OCI-M2 (cell line): ENCODE data around the gene RALB.
"Not testable (repeated sequence)": the region's sequence is repeated elsewhere in the genome, so short reads cannot be mapped to it uniquely, and the experiment has no call there.

Experiments used
- DNase-seq: peaks from one replicate; lab custom pipeline; 2025; ENCODE audit not compliant: unreplicated experiment; lab: John Stamatoyannopoulos, UW

Gene RALB

DNA sequence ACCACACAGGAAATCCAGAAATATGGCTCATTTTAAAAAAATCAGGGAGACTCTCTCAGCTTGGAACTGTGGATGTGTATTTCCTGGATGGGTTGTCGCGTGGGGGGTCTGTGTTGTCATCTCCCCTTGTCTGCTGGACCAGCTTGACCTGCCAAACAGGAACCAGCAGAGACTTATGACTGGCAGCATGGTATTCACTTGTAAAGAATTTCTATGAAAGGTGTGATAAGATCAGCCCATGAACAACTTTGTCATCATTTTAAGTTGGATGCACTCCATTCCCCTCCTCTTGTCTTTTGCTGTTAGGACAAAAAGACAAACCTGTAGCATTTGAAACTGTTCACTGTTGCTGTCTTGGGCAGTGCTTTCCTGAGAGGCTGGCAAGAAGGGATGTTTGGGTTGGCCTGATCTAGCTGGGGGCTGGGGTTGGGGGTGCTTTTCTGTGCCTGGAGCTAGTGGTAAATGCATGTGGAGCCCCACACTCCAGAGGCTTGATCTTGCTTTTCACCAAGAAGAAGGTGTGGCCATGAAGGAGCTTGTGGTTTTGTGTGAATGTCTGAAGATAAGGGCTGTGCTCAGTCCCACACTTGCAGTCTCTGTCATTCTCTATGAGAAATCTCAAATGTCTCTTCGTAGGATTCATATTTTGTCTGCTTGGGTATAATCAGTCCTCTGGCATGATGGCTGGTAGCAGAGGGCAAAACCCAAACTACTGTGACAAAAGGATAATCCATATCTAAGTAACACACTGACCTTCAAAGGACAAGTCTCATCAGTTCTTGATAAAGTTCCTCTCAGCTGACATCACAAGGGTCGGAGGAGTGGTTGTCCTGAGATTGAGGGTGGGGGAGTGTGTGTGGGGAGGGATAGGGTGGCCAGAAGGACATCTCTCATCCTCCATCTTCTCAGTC, 39.0 kb downstream of the RALB start:
- DNase-seq: peak; percentile 21

DNA sequence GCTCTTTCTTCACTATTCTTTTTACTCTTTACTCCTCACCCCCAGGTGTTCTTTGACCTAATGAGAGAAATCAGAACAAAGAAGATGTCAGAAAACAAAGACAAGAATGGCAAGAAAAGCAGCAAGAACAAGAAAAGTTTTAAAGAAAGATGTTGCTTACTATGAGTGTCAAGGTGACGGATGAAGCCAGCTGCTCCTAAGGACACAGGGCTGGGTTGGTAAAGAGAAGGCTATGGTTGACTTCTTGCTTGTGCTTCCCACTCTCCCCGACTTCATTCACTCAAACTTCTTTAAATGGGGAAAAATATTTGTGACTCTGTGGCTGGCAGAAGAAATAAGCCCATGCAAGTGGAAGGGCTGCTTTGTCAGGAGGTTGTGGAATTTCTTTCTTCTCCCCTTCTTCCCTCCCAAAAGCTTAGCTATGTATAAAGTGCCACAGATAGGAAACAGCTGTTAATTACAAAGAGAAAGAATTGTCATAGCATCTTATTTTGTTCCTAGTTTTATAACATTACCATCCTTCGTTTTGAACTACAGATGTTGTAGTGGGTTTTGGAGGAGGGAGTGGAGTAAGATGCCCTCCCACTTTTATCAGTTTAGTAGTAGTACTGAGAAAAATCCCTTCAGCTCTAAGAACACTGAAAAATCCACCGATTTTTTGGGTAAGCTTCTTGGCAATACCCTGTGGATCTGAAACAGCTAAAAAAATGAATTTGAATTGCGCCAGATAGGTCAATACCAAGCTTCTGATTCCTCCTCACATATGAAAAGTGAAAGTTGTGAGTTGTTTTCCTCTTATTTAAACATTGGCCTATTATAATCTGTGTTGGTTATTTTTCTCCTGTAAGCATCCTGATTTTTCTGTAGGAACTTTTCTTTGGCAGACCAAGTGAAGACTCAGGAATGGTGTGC, 40.7 kb downstream of the RALB start:
- no peak for DNase-seq

GRCh38 chr2:120294008-120294340, 41.3 kb downstream of the RALB start:
- DNase-seq: no peak

DNA sequence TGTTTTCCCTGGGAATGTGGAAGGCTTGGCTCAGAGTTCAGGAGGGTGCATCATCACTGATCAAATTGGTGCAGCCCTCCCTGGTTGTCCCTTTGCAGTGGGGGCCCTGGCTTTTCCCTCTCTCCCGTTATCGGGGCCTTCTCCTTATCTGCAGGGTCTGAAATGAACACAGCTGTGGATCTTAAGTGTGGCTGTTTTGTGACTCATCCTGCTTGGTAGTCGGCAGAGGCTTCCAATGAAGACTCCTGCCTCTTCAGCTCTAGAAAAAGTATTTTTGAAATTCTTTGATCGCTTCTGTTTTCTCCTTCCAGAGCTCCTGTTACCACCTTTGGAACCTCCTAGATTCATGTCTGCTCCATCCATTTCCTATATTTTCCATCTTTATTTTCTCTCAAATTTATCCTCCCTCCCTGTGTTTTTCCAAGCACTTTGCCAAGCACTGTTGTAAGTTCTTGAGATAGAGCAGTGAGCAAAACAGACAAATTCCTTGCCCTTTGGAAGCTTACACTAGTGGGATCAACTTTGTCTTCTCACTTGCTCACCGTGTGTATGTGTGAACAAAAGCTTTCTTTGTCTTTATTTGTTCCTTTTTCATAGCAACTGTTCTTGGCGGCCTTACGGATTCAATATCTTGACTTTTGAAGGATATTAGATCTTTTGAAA, 45.7 kb downstream of the RALB start:
- DNase-seq: no peak

GRCh38 chr2:120299004-120299403, 46.4 kb downstream of the RALB start:
- no peak for DNase-seq

- no peak for DNase-seq
These were observed 46.9 kb downstream of the RALB start for GRCh38 chr2:120299561-120299960.

DNA sequence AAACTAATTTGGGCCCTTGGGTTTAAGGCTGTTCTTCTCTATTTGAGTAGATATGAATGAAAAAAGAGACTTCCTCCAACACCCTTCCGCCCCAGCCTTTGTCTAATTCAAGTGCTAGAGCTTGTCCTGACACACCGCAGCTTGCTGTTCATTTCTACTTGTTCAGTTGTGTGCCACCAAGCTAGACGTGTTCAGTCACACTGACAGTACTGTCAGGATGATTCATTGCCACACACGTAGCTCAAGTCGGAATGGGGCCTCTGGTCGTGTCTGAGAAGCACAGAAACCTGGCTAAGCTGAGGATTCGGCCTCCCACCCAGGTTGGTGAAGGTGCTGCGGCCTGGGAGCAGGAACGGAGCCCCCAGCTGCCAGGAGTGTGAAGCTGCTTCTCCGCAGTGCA, 47.7 kb downstream of the RALB start:
- DNase-seq: no peak

- no peak for DNase-seq
These were observed 48.6 kb downstream of the RALB start for GRCh38 chr2:120301284-120301683.

DNA sequence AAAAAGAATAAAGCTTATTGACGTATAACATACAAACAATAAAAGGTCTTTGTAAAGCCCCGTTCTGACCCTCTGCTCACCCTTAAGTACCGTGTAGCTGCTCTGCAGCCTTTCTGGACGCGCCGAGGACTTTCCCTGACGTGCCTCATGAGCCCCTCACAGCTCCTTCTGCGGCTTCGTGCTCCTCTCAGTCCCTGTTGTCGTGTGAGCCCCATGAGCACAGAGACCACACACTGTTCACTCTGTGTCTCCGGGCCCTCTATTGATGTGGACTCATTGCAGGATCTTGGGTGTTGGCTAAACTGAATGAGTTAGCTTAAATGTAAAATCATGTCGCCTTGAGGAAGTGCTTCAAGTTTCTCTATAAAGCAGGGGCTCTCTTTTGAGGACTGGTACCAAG, 49.6 kb downstream of the RALB start:
- no peak for DNase-seq

DNA sequence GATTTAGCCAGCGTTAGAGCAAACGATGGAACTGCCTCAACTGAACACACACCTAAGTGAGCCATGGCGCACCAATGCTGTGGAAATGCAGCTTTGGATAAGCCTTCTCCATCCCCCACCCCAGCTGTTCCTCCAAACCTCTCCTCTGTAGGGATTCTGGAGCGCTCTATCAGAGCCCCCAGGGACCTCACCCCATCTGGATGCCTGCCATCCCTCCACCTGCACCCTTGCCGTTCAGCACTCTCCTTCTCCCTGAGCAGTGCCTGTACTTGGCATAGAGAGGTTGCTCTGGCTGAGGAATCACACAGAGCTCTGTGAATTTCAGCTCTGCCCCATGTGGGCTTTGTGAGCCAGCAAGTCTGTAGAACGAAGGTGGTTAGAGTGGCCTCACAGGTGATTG, 50.5 kb downstream of the RALB start:
- DNase-seq: no peak

GRCh38 chr2:120305296-120305695, 52.6 kb downstream of the RALB start:
- DNase-seq: no peak

- no peak for DNase-seq
These were observed 53.4 kb downstream of the RALB start for GRCh38 chr2:120305937-120306490.

DNA sequence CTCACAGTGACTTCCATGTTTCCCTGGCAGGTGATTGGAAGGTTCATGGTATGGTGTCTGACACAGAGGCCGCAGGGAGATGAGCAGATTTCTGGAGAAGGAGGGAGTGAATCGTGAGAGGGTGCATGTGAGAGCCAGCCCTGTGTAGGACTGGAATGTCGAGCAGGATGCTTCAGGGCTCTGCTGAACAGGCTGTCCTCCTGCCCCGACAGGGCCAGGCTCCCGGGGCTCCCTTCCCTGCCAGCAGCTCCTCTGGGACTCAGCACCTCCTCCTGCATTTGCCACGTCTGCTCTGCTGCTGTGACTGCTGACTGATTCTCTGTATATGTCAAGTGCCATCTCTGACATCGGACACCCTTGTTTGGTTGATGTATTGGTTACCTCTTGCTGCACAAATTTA, 54.8 kb downstream of the RALB start:
- DNase-seq: no peak

GRCh38 chr2:120308038-120308910, 55.6 kb downstream of the RALB start:
- DNase-seq: no peak

GRCh38 chr2:120310136-120310535, 57.5 kb downstream of the RALB start:
- no peak for DNase-seq

DNA sequence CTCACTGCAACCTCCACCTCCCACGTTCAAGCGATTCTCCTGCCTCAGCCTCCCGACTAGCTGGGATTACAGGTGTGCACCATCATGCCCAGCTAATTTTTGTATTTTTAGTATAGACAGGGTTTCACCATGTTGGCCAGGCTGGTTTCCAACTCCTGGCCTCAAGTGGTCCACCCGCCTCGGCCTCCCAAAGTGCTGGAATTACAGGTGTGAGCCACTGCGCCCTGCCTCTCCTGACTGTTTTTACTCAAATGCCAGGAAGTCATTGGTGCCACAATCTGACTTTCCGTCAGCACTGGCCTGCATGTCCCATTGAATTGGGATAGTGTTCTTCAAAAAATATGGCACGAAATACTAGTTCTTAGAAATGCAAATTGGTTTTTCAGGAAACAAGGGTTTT, 58.2 kb downstream of the RALB start:
- DNase-seq: not testable (repeated sequence)

- DNase-seq: no peak
These were observed 59.4 kb downstream of the RALB start for GRCh38 chr2:120312076-120312475.

DNA sequence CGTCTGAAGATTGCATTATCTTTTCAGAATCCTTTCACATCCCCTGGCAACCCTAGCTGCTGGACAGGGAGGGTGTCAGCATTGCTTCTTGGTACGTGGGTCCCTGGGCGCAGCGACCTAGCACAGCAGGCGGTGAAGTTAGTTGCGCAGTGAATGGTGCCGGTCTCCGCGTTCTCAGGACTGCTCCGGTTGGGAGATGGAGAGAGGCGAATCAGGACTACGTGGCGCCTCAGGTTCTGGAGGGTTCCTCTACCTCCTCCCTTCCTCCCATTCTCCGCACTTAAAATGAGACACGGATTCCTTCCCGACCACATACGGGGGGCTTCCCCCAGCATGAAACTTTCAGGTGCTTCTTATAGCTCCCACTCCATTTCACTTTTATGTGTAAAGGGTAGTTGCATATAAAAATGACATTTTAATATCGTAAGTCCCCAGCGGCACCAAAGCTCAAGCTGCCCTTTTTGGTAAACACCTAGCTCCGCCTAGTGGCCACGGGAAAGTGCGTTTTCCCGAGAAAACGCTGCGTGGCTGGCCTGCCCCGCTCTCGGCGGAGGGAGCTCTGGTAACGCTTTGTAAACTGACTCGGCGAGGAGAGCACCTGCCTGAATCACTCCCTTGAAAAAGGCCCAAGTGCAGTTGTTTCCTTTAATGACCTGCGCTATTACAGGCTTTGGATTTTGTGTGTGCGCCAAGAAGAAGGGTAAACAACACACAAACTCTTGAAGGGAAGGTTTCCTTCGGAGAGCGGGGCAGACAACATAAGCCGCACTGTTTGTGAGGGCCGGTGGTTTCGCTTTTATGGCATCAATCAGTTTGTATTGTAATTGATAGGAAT, 60.4 kb downstream of the RALB start:
- no peak for DNase-seq
